GM20431 (cell line): ENCODE data around the gene SV2C.
"Not testable (repeated sequence)": the region's sequence is repeated elsewhere in the genome, so short reads cannot be mapped to it uniquely, and the experiment has no call there.

Experiments
- in situ Hi-C: fragments of 300-500 bp; cut with MseI, MboI; formaldehyde crosslinking; loops from one replicate; pipeline ENCODE4 v1.15.0; 2020; ENCODE audit warnings: low sequenced_read_pairs; ENCODE audit not compliant: unreplicated experiment

The SV2C gene

GRCh38 chr5:76082772-76083554, at the start of gene SV2C:
TSS of gene SV2C (plus strand) at chr5:76083383. CDS start at chr5:76131751, 48,368 bp downstream.
- in situ Hi-C loops: no loop called here

GRCh38 chr5:76037736-76038151, 45.4 kb upstream of the SV2C start:
- in situ Hi-C loops: not testable (repeated sequence)

DNA sequence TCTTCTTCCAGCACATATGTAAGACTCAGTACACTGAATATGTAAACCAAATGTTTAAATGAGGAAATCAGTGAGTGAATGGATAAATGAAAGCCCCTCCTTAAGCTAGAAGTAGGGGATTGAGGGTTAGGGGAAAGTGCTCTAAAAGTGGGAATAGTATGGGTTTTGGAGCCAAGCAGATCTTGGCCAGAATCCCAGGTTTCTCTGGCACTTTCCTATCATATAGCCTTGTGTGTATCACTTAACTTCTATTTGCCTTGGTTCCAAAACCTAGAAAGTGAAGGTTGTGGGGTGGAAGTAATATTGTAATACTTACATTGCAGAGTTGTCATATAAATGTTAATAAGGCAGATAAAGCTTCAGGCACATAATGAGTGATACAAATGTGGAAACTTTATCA, 45.0 kb upstream of the SV2C start:
- in situ Hi-C loops: no loop called here

GRCh38 chr5:76040806-76041205, 42.4 kb upstream of the SV2C start:
- in situ Hi-C loops: no loop called here

GRCh38 chr5:76041863-76042262, 41.3 kb upstream of the SV2C start:
- in situ Hi-C loops: no loop called here

- in situ Hi-C loops: no loop called here
These were observed 36.4 kb upstream of the SV2C start for GRCh38 chr5:76046741-76047140.

DNA sequence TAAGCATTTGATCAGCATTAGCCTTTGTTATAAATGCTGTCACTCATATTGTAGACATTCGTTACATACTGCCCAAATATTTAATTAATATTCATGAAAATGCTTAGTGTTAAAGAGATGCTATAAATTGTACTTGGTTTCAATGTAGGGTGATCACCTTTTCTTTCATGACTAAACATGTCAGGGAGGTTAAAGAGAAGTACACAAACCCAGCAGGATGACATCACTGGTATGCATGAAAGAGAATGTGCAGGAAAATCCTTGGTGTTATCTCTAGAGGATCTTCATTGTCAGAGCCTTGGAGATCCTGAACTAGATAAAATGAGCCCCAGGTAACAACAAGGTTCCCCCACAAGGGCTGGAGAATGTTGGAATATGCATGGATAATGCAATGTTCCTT, 33.0 kb upstream of the SV2C start:
- in situ Hi-C loops: no loop called here

DNA sequence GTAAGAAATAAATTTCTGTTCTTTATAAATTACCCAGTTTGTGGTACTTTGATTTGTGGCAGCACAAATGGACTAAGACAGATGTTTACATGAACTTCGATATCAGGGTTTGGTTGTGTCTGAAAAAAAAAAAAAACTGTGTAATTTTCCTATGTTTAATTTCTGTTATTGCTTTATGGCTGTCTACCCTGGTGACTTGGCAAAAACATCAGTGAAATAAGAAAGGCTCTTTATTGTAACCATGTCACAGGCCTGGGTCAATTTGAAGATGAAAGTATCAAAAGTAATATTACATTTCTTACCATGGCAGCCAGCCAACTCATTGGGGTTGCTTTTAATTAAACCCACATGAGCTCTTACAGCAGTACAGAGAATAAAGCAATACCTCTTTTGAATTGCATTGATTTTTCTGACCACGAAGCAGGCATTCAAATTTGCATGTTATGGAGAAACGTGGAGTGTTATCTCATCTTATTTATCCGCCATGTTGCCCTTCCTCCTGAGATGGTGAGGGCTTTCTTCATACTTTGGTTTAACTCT, 20.6 kb upstream of the SV2C start:
- in situ Hi-C loops: no loop called here

GRCh38 chr5:76065258-76065657, 17.9 kb upstream of the SV2C start:
- in situ Hi-C loops: no loop called here

GRCh38 chr5:76069061-76069735, 14.0 kb upstream of the SV2C start:
- in situ Hi-C loops: no loop called here

DNA sequence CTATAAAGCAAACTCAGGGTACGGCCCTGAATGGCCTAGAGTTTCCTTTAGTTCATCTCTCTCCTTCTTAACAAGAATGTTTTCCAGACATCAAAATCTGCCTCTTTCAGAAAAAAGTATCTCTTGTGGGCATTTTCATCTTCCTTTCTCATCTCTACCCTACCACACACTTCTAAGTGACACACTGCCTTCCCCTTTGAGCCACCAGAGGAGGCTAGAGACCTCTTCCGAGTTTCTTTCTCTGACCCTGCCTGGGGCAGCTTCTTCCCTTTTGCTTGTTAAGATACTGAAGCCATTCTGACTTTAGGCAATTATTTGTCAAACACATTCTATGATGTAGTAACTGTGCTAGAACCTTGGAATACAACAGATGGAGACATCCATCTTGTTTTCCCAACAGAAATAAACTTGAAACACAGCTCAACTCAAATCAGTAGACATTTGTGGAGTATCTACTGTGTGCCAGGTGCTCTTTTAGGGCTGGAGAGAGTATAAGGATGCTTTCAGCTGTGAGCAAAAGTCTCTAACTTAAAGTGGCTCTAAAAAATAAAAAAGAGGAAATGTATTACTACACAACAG, 8.6 kb upstream of the SV2C start:
- in situ Hi-C loops: no loop called here

DNA sequence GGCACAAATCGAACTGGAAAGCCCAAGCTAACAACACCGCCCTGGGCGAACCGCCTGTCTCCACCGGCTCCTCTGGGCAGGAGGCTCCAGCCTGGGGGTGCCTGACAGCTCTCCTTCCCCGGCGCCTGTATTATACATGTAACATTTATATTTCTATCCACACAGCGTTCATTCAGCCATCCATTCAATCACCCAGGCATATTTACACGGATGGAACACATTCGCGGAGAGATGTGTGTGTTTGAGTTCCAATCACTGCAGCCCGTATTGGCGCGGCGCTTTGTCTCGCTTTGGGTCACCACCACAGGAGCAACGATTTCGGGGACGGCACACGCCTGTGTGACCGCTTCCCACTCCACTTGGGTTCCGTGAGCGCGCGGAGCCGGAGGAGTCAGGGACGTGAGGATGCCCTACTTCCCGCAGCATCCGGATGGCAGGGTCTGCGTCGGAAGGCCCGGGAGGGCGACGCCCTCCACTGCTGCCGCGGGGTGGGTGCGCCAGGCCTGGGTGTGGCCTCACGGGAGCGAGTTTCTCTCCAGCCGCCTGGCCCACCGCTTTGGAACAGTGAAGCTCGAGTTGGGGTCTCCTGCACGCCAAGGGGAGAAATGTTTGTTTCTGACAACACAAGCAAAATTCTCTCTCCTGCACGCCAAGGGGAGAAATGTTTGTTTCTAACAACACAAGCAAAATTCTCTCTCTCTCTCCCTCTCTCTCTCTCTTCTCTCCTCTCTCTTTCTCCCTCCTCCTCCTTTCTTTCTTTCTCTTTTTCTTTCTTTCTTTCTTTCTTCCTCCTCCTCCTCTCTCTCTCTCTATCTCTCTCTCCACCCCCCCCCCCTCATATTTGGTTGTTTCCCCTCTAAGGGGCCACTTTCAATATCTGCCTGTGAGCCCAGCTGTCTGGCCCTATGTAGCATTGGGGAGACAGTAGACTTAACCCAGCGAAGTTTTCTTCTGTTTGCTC, 1.1 kb upstream of the SV2C start:
- in situ Hi-C loops: no loop called here

DNA sequence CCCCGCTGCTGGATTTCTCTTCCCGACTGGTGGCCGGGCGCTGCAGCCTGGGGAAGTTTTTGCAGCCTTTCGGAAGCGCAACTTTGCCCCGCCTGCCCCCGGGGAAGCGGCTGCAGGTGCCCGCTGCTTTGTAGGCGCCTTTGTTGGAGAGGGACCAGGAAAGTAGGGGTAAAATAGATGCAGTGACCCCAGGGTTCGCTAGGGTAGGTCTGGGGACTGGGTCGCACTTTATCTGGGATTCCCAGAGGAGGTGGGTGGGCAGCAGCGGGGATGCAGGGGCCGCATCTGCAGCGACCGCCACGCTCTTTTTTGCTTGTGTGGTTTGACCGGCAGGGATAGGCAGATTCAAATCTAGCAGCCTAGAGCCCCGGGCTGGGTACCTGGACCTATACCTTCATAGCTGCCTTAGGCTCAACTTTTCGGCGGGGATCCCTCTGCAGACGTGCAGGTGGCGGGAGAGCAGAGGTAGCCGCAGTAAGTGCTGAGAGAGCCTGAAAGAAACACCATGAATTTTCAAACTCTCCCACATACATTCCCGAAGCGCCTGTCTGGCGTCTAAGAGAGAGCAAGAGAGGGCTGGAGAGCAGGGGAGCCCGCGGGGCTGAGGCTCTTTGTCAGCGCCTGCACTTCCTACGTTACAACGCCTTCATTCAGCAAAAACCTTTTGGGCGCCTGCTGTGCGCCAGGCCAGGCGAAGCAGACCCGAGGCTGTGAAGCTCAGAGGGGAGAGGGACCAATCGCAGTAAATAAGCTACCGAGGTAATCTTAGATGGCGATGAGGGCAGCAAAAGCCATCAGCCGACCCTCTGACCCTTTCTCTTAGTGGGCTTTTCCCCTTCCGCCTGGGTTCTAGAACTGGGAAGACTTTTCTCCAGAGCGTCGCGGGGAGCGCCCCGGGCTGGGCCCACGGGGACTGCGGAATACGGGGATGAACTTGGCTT, 642 bp downstream of the SV2C start:
- in situ Hi-C loops: no loop called here

DNA sequence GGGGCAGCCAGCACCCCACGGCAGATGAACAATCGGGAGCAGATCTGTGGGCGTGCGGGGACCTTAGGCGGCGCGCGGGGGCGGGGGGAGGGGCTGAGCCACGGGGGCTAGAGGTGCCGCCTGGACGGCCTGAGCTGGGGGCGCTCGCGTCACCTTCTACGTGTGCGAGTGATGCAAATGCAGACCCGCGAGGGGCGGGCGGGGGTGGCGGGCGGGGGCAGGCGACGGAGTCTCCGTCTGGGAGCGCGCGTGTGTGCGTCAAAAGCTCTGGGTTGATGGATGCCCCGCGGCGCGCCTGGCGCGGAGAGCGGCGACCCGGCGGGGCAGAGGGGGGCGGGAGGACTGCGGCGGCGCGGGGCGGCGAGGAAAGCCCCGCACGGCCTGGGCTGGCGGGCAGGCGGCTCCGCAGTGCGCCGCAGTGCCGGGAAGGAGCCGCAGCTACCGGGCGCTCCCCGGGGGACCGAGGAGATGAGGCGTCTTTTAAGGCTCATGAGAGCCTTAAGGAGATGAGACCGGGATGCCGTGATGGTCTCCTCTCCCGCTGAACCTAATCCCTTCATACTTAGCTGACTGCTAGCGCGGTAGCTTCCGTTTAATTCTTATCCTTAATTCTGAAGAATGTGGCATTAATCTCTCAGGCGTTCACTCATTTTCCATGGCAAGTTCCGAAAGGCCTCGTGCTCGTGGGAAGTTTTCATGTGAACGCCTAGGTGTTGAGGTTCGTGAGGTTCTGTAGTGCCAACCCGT, 1.5 kb downstream of the SV2C start:
- in situ Hi-C loops: no loop called here

- in situ Hi-C loops: no loop called here
These were observed 2.0 kb downstream of the SV2C start for GRCh38 chr5:76085243-76085579.

GRCh38 chr5:76086095-76086494, 2.9 kb downstream of the SV2C start:
- in situ Hi-C loops: no loop called here

DNA sequence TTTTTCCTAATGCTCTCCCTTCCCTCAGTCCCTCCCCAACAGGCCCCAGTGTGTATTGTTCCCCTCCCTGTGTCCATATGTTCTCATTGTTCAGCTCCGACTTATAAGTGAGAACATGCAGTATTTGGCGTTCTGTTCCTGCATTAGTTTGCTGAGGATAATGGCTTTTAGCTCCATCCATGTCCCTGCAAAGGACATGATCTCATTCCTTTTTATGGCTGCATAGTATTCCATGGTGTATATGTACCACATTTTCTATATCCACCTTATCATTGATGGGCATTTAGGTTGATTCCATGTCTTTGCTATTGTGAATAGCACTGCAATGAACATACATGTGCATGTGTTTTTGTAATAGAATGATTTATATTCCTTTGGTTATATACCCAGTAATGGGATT, 6.0 kb downstream of the SV2C start:
- in situ Hi-C loops: not testable (repeated sequence)

DNA sequence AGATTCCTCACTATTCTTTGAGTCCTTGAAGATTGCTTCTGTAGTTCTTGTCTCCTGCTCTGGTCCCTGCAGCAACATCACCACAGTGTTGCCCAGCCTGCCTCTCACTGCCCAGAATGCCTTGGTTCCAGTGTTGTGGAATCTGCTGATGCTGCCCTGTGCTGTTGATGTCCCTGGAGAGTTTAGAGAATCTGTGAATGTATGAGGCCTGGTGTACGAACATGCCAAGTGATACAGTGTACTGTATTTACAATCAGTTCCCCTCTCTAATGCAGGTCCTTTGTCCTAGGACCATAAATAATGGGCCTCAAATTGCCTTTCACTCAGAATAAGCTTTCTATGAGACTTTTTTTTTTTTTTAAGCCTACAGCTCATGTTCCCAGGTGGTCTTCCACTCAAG, 8.2 kb downstream of the SV2C start:
- in situ Hi-C loops: no loop called here
